T-helper 2 cell (primary cell): ENCODE data around the gene BLNK.
"Not testable (repeated sequence)": the region's sequence is repeated elsewhere in the genome, so short reads cannot be mapped to it uniquely, and the experiment has no call there.

ENCODE experiments used
- DNase-seq, 5 experiments: peaks; one replicate each; pipeline versions ENCODE4 v3.0.0 to v3.0.0-alpha.2; 2012 to 2022
- total RNA-seq, 2 donors: gene quantifications; one replicate each; lab custom pipeline; 2026; lab: John Stamatoyannopoulos, UW

Gene BLNK
- 0 reads per million in 2 donors for total RNA-seq

- no peak for DNase-seq
Observed at GRCh38 chr10:96271016-96271815, at the start of gene BLNK. TSS of gene BLNK (minus strand) at chr10:96271569. CDS start at chr10:96271398, 171 bp downstream.

GRCh38 chr10:96319754-96320474, 48.5 kb upstream of the BLNK start:
- no peak for DNase-seq

- no peak for DNase-seq
Observed at GRCh38 chr10:96317067-96317833, 45.9 kb upstream of the BLNK start.

DNA sequence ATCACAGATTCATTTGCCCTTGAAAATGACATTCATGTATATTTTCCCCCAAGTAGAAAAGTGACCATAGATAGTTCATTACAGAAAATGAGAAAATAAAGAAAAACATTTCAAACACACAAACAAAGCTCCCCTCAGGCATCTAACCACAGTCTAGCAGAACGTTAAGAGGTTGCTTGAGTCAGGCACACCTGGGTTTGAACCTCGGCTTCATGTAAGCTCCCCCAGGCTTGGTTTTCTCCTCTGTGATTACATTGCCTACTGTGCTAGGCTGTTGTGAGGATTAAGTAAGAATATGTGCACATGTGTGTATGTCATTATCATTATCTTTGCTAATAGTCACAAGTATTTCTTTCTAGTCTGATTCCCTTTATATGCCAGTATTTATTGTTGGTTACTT, 42.0 kb upstream of the BLNK start:
- DNase-seq, result no peak

DNA sequence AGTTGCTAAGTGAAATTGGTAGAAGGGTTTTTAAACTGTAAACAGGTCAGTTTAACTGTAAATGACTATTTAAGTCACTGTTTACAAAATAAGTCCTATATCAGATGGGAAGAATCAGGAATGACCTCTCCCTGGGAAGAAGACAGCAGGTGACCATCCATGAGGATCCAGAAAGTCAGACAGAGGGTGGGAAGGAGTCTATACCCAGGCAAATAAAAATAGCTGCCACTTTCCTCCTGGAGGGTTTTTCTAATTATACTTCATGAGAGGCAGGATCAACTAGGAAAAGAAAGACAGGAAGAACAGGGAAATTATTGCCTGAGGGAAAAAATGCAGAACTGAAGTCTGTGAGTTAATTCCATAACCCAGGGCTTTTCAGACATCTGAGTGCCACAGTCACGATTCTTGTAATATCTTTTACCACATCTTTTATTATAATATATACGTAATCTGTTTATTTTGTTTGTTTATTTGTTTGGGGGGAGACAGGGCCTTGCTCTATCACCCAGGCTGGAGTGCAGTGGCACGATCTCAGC, 39.9 kb upstream of the BLNK start:
- DNase-seq, result no peak

DNA sequence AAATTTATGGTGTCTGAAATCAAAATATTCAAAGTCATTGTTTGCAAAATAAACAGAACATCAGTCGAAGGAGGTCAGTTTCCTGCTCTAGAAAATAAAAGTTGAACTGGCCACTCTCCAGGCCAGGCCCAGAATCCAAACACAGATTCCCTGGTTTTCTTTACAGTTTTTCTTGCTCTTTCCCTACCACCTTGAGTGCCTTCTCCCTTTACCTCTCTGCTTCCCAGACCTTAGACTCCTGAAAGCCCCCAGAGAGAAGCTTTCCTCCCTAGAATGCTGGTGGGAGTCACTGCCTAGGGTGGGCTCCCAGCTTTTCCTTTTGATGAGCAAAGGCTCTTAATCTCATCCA, 38.9 kb upstream of the BLNK start:
- no peak for DNase-seq

GRCh38 chr10:96309628-96310320, 38.4 kb upstream of the BLNK start:
- no peak for DNase-seq

DNA sequence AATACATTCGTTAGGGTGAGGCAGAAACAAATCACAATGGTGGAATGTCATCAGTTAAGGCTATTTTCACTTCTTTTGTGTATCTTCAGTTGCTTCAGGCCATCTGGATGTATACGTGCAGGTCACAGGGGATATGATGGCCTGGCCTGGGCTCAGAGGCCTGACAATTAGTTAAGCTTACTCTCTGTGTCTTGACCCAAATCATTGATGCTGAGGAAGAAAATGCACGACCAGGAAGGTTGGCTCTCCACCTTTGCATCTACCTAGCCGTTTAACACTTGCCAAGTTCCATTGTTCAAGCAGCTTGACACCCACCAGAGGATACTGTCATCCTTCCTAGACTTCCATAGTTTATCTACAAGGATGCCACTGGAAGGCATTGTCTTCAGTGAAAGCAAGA, 37.5 kb upstream of the BLNK start:
- DNase-seq, result not testable (repeated sequence)

DNA sequence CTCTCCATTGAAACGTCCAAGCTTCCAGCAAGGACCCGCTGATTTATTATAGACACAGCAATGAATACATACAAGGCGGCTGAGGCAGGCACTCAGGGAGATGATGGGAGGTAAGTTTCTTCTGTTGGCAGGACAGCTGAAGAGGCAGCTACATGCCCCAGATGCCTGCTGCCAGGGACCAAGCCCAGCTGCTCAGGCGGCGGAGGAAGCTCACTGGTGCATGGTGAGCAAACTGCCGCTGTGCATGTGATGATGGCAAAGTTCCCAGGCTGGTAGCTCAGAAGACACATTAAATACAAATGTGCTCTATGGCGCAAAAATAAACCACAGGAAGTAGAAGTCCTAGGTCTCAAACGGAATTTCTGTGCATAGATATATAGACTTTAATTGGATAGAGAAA, 35.1 kb upstream of the BLNK start:
- DNase-seq, result no peak

GRCh38 chr10:96305019-96305418, 33.6 kb upstream of the BLNK start:
- DNase-seq, result no peak

- DNase-seq, result no peak
Observed at GRCh38 chr10:96304230-96304629, 32.9 kb upstream of the BLNK start, which contains the start of gene DNTT. TSS of gene DNTT (plus strand) at chr10:96304434. CDS start at chr10:96304498, 64 bp downstream.

- no peak for DNase-seq
Observed at GRCh38 chr10:96301616-96302015, 30.2 kb upstream of the BLNK start.

DNA sequence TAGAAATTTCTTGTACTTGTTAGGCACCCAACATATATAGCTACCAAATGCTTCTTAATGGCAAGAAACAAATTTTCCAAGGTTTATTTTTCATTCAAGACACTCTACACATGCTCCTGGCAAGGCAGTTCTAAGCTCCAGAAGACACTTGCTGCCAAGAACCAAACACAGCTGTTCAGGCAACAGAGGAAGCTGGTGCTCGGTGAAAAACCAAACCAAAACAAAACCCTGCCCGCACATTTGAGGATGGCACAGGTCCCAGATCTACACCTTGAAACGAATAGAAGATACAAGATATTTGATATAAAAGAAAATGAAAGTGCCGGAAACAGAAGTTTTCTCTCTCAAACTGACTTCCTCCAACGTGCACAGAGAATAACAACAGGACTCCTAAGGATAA, 28.0 kb upstream of the BLNK start:
- DNase-seq, result peak in 1 of 5 experiments; percentile 17

GRCh38 chr10:96298362-96298761, 27.0 kb upstream of the BLNK start:
- no peak for DNase-seq

GRCh38 chr10:96297486-96297885, 26.1 kb upstream of the BLNK start:
- DNase-seq, result no peak

DNA sequence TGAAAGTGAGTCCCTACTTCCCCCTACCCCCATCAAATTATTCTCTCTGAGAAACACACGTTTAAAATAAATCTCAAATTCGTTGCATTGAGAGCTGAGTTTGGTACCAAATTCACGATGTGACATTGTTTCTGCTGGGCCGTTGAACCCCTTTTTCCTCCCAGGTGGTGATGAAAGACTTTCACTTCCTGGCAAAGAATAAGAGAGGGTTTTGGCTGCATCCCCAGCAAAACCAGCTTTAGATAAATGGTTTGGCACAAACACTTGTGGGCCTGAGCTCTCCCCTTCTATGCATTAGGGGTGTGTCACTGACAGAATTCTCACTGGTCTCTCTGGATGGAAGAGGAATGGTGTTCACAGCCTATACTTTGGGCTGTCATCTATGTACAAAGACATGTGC, 24.1 kb upstream of the BLNK start:
- DNase-seq, result no peak

DNA sequence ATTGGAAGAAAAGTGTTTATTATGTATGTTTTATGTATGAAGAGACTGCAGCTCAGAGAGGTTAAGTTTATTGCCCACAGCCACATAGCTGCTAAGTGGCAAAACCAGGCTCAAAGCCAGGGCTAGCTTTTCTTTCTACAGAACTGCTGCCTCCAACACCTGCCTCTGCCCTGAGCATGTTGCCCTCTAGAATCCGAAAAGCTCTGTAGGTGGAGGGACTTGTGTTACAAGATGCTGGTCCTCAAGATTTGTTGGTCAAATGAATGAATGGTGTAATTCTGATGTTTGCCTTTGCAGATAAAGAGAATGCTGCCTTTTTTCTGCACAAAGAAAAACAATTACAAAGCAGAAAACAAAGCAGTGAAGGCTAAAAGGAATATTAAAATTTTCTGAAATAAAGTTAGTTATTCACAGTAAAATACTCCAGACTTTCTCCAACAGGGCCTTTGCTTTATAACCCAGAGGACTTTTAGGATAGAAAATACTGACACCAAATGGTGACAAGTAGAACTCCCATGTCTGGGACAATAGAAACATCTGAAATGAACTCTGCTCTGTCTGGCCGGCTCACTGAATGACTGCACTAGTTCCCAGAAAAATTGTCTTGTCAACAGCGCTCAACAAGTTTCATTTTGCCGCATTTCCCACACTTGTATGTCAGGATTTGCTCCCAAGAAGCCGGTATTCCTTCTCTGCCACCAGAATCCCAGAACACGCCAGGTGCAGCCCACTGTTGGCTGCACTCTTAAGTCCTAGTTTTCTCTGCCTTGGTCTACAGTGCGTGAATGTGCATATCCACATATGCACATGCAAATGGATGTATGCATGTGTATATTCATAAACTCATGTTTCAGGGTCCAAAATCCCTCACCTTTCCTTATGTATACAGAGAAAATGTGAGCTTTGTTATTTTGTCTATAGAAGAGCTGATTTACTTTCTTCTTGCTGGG, 21.9 kb upstream of the BLNK start:
- DNase-seq, result peak in 1 of 5 experiments; percentile 33

GRCh38 chr10:96290368-96291133, 19.2 kb upstream of the BLNK start:
- DNase-seq, result no peak

DNA sequence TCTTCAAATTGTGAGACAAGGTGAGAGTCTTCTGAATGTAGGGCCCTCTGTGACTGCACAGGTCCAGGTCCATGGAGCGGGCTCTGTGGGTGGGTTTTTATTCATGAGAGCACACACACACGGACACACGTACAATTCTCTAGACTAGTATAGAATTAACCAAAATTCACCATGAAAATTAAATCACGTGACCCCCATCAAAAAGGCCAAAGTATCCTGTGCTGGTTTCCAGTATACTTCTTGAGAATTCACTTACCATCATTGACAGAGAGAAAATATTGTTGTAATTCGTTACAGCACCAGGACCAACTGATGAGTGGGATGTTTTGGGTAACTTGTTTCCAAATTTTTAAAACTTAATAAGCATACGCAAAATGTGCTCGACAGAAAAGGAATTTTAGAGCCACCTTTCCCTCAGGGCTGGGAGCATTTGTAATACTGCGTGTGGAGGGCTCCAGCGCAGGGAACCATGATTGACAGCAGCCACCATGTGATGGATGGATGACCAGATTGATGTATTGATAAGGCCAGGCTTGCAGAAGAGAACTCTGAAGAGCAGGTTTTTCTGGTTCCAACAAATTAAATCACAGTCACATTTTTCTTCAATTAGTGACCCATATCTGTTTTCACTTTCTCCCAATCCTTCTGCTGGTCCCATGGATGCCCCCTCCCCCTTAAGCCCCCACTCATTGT, 18.0 kb upstream of the BLNK start:
- no peak for DNase-seq

GRCh38 chr10:96288151-96288621, 16.8 kb upstream of the BLNK start:
- no peak for DNase-seq
